Measurements from ENCODE around the gene GLIPR2.
A peak's percentile ranks its signal among the peaks of the same experiment; 100 is the strongest.
"Not testable (repeated sequence)": the region's sequence is repeated elsewhere in the genome, so short reads cannot be mapped to it uniquely, and the experiment has no call there.

GLIPR2 gene

DNA sequence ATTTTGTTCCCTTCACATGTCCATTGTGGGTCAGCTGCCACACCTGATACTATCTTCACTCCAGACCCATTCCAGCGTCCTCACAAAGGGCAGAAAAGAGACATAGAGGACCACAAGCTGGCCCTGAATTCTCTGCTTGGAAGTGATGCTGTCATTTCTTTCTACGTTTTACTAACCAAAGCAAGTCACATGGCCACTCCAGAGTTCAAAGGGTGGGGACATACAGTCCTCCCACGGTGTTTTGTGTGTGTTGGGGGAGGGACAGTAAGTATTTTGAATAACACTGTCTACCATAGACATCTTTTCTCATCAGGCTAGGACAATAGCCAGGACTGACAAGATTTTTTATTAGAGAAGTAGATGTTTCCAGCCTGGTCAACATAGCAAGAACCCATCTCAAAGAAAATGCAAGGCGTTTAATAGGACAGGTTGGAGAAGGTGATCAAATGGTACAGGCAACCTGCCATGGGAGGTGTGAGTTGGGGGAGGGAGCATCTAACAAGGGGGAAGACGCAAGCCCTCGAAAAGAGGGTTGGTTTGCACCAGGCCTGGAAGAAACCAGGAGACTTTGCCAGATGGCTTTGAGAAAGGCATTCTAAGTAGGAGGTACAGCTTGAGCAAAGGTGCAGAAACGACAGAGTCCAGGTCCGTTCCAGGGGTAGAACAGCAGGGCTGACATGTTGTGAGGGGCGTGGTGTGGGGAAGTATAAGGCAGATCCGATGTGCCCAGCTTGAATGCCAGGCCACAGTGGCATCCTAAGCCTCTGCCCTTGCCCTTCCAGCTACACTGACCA, 11.3 kb upstream of the GLIPR2 start:
- no peak for DNase-seq

DNA sequence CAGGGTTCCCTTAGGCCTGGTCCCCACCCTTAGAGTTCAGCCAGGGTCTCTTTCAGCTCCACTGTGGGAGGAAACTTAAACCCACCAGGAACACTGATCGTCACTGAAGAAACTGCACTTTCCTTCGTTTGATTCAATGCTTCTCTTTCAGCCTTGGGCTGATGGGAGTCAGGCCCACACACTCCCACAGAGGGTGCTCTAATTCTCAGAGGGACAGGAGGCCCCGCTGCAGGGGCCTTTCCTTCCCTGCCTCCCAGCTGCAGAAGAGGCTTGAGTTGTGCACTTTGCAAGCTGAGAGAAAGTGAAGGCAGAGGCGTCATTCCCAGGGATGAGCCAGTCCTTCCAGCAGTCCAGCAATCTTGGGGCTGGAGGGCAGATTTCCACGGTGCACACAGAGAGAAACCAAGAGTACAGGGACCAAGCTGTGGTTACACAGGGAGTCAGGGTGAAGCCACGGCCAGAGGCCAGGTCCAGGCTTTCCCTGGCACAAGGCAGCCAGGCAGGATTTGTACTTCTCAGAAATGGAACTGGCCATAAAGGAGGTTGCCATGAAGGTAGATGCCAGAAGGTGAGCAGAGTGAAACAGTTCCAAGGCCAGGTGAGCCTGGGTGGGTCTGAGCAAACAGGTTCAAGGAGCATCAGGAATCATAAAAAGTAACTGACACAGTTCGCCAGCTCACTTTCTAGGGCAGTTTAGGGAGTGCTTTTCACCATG, 10.4 kb upstream of the GLIPR2 start:
- DNase-seq, result no peak

DNA sequence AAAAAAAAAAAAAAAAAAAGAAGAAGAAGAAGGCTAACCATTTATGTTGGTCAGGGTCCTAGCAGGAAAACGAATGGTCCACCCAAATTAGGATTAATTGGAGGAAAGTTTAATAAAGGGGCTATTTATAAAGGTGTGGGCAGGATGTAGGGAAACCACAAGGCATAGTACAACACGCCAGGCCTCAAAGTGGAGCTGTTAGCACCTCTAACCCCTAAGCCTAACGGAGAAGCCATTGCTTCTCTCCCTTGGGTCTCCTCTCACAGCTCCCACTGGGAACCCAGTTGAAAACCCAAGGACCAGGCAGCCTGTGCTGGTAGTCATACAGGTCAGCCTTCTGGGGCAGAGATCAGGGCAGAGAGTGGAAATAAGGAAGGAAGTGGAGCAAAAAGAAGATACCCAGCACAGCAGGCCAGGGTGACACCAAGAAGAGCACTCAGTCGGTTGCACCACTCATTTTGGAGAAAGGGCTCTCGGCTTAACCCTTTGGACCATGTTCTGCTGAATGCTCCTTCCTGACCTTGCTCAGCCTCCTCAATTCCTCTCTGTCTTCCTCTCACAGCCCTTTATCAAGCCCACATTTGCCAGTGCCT, 8.8 kb upstream of the GLIPR2 start:
- DNase-seq, result no peak

DNA sequence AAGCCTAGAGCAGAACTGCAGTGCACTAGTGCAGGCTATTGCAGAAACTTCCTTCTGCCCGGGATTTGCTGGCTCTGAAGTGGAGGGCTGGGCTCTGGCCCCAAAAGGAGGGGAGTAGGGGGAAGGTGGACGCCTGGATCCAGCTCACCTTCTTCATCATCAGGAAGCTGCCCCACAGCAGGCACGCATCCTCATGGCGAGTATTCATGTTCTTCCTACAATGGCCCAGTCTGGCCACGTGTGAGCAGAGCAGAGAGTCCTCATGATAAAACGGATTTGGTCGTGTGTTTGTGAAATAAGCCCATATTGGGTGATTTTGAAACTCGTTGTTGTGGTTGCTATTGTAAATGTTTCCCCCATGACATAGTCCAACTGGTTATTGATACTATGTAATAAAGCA, 8.2 kb upstream of the GLIPR2 start:
- DNase-seq, result no peak

DNA sequence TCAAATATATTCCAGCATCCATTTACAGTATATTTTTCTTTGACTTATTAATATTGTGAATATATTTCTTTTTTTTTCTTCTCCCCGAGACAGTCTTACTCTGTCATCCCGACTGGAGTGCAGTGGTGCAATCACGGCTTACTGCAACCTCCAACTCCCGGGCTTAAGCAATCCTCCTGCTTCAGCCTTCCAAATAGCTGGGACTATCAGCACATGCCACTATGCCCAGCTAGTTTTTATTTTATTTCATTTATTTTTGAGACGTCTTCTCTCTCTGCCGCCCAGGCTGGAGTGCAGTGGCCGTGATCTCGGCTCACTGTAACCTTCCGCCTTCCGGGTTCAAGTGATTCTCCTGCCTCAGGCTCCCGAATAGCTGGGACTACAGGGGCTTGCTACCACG, 7.4 kb upstream of the GLIPR2 start:
- DNase-seq, result no peak

DNA sequence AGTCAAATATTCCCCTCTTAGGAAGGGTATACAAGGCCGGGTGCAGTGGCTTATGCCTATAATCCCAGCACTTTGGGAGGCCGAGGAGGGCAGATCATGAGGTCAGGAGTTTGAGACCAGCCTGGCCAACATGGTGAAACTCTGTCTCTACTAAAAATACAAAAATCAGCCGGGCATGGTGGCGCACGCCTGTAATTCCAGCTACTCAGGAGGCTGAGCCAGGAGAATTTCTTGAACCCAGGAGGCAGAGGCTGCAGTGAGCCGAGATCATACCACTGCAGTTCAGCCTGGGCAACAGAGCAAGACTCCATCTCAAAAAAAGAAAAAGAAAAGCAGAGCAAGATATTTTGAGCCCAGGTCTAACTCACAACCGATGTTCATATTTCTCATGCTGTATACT, 4.9 kb upstream of the GLIPR2 start:
- not testable (repeated sequence) for DNase-seq

DNA sequence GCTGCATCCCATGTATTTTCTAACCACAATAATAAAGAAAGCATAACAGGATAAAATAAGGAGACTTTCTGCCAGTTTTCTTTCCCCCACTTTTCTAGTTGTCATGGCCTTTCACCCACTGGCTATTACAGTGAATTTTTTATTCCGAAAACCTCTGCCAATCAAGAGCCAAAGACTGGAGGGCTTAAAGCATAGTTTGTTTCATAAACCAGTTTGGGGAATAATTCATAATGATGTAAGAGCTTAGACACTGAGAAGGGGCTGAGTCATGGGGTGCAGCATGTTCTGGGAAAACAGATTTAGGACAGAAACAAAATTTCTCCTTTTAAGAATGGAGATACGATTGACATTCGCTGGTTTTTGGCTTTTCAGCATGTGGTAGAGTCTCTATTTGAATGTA, 4.4 kb upstream of the GLIPR2 start:
- DNase-seq, result peak; percentile 89

DNA sequence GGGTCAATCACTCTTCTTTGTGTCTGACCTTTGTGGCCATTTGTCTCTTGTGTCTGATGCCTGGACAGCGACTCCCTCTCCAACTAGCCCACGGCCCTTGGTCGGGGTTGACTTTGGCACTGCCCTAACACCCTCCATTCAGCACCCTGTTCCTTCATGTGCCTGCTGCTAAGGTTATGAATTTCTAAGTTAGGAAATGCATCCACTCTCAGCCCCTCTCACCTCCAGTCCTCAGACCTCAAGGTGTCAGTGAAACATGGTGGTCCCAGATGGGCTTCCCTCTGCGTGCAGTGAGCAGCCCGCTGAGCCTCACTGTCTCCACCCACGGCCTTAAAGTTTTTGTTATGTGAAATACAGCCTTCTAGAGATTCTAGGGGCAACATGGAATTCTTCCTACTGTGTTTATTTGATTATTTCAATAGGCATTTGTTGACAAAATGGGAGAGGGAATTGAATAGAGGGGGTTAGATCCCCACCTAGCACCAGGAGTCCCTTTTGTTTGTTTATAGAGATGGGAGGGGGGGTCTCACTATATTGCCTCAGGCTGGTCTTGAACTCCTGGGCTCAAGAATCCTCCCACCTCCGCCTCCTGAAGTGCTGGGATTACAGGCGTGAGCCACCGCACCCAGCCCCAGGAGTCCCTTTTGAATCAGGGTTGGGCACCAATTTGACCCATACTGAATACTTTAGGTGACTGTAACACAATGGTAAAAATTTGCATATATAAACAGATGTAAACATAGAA, 1.6 kb upstream of the GLIPR2 start:
- DNase-seq, result no peak

DNA sequence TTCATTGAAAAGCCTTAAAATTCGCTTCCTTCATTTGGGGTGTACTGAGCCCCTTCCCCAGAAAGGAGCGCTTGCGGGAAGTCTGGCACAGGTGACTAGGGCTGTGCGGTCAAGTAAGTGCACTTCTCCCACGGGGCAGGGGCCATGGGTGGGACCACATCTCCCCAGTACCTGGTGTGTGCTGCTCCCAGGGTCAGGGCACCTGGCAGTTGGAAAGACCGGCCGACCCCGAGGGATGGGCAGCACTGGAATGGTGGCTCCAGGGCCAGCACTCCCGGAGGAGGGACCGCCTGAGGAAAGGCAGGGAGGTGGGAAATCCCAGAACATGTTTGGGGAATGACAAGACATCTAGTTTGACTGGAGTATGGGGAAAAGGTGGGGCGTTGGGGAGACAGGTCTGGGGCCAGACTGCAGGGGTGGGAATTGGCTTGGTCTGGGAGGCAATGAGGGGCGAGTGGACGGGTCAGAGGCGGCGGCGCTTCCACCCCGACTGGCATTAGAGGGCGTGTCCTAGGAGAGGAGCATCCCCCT, 727 bp upstream of the GLIPR2 start:
- no peak for DNase-seq

DNA sequence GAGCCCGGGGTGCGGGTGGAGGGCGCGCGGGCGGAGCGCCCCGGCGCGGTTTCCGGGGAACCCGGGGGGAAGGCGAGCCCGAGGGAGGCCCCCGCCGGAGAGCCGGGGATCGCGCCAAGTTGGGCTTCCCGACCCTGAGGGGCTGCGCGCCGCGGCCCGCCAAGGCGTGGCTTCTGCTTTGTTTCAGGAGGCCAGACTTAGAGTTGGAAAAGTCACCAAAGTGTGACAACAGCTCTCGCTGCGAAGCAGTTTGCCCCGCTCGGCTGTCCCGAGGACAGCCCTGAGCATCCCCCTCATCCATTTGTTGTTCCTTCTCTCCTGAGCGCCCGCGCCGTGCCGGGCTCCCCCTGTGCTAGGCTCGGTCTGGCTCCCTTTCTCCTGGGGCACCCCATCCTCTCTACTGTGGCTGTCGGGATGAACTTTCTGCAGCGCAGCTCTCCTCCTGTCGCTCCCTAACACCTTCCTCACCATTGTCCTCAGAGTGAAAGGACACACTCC, 410 bp downstream of the GLIPR2 start:
- DNase-seq, result no peak

DNA sequence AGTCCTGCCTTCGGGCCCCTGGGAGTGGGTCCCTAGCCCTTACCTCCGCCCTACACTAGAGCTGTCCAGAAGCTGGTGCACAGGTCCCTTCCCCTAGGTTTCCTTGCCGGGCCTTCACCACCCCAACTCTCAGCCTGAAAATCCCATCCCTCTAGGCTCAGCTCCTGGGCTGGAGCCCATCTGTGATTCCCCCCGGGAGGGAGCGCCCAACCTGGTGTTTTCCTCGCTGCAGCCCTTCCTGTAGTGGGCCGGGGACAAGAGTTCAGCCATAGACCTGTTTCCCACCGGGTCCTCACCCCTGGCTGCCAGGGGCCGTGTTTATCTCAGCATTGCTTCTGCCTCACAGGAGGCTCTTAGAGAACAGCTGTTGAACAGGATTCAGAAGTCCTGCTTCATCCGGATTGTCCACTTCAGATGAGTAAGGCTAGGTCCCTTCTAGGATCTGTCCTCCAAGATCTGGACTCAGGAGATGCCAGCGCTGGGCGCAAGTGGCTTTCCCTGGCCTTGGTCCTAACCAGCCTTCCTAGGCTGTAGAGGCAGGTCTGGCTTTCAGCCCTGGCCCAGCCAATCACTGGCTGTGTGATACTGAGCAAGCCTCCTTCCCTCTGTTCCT, 965 bp downstream of the GLIPR2 start:
- DNase-seq, result no peak

DNA sequence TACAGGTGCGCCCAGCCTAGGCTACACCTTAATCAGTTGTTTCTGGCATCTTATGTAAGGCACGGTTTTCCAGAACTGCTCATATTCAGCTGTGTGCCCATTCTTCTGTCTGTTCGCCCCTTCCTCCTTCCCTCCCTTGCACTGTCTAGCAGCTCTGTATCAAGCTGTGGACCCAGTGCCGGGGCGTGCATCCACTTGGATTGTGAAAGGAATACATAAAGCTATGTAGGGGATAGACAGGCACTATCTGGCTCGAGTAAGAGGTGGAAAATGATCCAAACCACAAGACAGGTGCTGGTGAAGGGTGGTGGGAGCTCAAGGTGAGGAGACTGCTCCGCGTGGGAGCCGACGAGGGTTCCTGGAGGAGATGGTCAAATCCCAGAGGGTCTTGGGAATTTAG, 2.0 kb downstream of the GLIPR2 start:
- DNase-seq, result no peak

DNA sequence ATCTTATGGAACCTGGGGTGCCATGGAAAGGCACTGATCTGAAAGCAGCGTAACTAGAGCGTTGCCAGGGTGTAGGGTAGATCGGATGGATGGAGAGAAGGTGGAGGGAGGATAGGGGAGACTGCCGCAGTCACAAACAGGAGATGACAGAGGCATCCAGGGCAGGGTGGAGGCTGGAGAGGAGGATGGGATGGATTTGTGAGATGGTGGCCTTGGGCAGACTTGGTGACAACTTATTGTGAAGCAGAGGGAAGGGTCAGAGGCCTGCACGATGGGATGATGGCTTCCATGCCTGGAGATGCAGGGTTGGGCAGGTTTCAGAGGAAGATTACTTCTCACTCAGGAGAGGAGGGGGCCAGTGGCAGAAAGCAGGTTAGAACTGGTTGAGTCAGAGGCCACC, 2.4 kb downstream of the GLIPR2 start:
- DNase-seq, result no peak

DNA sequence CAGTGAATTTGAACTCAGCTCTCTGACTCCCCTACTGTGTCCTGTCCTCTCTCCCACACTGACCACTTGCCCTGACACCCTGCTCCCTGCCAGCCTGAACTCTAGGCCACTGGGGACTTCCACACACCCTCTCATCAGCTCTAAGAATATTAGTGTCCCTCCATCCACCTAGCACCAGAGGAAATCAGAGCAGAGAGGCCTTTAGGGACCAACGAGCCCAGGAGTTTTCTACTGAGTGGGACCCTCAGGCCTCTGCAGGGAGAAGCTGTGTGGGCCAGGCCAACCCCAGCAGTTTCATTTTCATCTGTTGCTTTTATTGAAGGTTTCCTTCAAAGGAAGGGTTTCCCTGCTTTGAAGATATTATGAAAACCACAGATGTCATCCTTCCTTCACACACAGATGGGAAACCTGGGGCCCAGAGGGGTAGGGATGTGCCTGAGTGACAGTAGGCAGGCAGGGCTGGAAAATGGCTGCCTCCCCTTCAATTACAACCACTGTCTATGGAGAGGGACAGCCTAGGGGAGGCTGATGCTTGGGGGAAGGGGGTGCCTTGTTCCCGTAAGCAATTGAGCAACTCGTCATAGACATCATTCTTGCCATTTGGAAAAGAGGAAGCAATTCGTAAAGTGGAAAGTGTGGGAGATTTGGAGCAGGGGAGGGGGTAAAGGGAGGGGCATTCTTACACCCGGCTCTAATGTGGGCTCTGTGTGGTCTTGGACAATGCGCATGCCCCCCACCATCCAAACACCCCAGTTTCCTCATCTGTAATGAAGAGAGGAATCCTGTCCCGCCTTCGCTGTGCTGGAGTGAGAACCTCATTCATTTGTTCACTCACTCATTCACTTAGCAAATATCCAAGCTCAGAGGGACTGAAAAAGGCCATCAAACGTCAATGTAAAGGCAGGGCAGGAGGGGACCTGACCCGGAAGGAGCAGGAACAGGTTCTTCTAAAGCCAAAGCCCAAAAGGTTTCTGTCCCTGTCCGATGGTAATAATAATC, 3.9 kb downstream of the GLIPR2 start:
- DNase-seq, result no peak

DNA sequence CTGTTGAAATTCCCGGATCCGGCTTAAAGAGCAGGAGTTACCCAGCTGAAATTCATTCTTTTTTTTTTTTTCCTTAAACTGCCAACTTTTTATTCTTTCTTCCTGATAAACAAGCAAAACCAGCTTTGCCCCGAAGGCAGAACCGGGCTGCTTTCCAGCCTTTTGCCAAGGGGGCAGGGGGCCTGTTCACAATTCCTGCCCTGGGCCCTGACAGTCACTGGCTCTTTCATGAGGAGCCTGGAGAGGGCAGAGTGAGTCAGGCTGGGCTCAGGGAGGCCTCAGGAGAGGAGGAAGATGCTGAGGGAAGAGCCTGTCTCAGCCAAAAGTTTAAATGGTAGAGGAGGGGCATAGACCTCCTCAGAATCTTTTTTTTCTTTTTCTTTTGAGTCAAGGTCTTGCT, 4.8 kb downstream of the GLIPR2 start:
- DNase-seq, result peak; percentile 47

DNA sequence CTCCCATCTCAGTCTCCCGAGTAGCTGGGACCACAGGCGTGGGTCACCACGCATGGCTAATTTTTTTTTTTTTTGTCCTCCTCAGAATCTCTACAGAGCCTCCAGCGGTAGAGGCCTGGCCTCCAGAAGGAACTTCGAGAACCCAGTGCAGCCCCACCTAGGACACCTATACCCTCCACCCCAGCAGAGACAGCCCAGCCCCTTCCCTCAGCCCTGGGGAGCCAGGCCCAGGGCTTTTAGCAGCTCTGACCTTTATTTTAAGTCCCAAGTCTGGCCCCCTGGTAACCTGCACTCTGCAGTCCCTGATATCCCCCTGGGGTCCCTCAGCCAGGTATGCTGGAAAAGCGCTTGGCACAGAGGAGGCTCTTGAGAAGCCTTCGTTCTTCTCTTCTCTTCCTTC, 5.2 kb downstream of the GLIPR2 start:
- no peak for DNase-seq

DNA sequence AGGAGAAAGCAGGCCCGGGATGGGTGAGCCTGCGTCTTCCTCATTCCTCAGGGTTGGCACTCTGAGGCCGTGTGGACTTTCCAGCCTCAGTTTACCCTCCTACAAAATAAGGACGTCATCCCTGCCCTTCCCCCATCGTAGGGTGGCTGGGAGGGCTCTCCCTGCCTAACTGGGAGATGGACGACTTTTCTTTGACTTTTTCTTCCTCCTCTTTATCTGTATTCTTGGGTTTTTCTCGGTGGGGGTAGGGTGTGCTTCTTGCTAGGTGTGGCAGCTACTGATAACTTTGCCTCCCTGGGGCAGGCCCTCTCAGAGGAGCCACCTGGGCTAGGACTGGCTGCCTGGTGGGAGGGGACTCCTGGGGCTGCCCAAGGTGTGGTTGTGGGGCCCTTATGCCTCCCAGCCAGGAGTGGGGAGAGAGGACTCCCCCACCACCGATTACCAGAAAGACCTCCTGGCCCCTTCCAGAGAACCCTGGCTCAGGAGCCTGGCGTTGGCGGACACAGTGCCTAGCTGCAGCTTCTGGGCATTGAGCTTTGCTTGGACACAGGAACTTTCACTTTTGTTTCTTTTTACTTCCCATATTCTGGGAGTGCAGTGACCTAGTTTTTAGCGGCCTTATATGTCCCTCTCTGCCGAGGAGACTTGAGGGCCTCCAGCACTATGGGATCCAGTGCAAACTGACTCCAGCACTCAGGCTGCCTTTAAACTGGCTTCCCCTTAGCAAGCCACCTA, 6.1 kb downstream of the GLIPR2 start:
- DNase-seq, result no peak

DNA sequence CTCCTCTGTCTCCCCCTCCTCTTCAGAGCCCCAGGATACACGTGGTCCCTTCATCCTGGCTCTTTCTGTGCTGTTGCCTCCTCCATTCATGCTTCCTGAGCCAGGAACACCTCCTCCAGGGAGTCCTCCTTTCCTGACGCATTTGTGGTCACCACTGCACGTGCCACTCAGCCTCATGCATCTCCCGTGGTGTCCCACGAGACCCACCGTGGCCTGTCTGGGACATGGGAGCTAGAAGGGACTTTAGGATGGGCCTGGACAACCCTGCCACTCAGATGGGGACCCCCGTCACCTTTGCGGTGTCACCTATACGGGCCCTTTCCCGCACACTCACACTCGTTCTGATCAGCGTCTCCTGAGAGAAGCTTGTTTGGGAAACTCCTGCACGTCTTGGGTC, 6.7 kb downstream of the GLIPR2 start:
- DNase-seq, result no peak

DNA sequence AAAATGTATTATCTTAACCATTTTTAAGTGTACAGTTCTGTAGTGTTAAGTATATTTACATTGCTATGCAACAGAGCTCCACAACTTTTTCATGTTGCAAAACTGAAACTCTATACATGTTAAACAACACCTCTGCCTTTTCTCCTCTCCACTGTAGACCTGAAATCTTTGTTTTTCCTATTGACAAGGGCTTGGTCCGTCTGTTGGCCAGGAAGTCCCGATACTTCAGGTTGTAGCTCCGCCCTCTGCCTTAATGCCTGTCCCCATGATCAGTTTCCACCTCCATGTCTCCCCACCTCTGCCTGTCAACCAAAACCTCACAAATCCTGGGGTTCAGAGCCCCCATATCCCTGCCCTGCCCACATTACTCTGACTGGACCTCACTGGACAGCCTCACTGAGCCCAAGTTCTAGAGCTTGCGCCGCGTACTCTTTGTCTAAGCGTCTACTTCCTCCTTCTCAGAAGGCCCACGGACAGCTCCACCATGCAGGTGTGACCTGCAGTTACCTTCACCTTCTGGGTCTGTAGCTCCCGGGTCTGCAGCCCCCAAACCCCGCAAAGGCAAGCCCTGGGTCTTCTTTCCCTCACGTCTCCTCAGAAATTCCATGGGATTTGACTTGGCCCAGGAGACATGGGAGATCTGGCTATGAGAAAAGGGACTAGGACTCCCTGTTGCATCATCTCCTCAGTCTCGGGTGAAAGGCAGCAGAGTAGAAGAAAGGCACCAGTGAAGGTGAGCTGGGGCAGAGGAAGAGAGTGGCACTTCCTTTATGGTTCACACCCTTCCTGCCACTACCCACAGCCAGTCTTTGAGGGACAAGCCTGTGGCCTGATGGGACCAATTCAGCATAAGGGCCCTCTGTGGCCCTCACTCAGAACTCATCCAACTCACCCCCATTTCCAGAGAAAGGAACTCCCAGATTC, 8.0 kb downstream of the GLIPR2 start:
- DNase-seq, result no peak

Data from HCEC 1CT (cell line).